Putamen (tissue), 1 donor: ENCODE data around the gene ATP6V0A1.
"Not testable (repeated sequence)": the region's sequence is repeated elsewhere in the genome, so short reads cannot be mapped to it uniquely, and the experiment has no call there.

Experiments used
- DNase-seq: peaks from one replicate; pipeline ENCODE4 v3.0.0-alpha.2; 2016; ENCODE audit warnings: low spot score

Gene ATP6V0A1

GRCh38 chr17:42519546-42520491 lies 61.1 kb downstream of the ATP6V0A1 start:
- peak; percentile 80 for DNase-seq

GRCh38 chr17:42520540-42520951 lies 61.9 kb downstream of the ATP6V0A1 start:
- DNase-seq: no peak

GRCh38 chr17:42521036-42521435 lies 62.4 kb downstream of the ATP6V0A1 start:
- no peak for DNase-seq

GRCh38 chr17:42521666-42522262 lies 63.1 kb downstream of the ATP6V0A1 start:
- no peak for DNase-seq

GRCh38 chr17:42522263-42522790 lies 63.6 kb downstream of the ATP6V0A1 start:
- no peak for DNase-seq

- no peak for DNase-seq
Observed at GRCh38 chr17:42522798-42523278, 64.2 kb downstream of the ATP6V0A1 start.

GRCh38 chr17:42525221-42525620 lies 66.5 kb downstream of the ATP6V0A1 start:
- no peak for DNase-seq

- DNase-seq: no peak
Observed at GRCh38 chr17:42526031-42526444, 67.4 kb downstream of the ATP6V0A1 start.

- DNase-seq: no peak
Observed at GRCh38 chr17:42527932-42528331, 69.3 kb downstream of the ATP6V0A1 start.

GRCh38 chr17:42529061-42529460 lies 70.4 kb downstream of the ATP6V0A1 start:
- DNase-seq: no peak

GRCh38 chr17:42530952-42531454 lies 72.3 kb downstream of the ATP6V0A1 start:
- no peak for DNase-seq

- DNase-seq: peak; percentile 61
Observed at GRCh38 chr17:42531455-42532354, 73.0 kb downstream of the ATP6V0A1 start.

- DNase-seq: no peak
Observed at GRCh38 chr17:42535155-42536047, 76.7 kb downstream of the ATP6V0A1 start.

GRCh38 chr17:42536048-42536371 lies 77.3 kb downstream of the ATP6V0A1 start, which contains the start of gene NAGLU:
Gene NAGLU (plus strand): TSS chr17:42536241. CDS start chr17:42536273, 32 bp downstream.
- peak; percentile 92 for DNase-seq

GRCh38 chr17:42536372-42537155 lies 77.9 kb downstream of the ATP6V0A1 start:
- DNase-seq: peak; percentile 66

- no peak for DNase-seq
Observed at GRCh38 chr17:42537156-42537805, 78.6 kb downstream of the ATP6V0A1 start.

- no peak for DNase-seq
Observed at GRCh38 chr17:42537826-42538451, 79.3 kb downstream of the ATP6V0A1 start.

GRCh38 chr17:42538482-42538881 lies 79.8 kb downstream of the ATP6V0A1 start:
- DNase-seq: no peak

- not testable (repeated sequence) for DNase-seq
Observed at GRCh38 chr17:42540558-42540957, 81.9 kb downstream of the ATP6V0A1 start.
